Neural crest cell (in vitro differentiated cells): Measurements from ENCODE around the gene ZNF649. TPM values are rescaled to one million over a fixed set of nuclear protein-coding genes. Genes with fewer than 3 reads are reported as not detected.
A peak's percentile ranks its signal among the peaks of the same experiment; 100 is the strongest.

Experiments
- DNase-seq: peaks from one replicate; pipeline ENCODE4 v3.0.0; 2021; ENCODE audit warnings: low read depth, mixed read lengths, low spot score
- H3K27ac Mint-ChIP-seq: one replicate; pipeline ENCODE4 v1.8.0; 2021; ENCODE audit warnings: mild to moderate bottlenecking, mixed read lengths; ENCODE audit not compliant: unreplicated experiment
- H3K27me3 Mint-ChIP-seq: 2 replicates; pipeline ENCODE4 v1.8.0; 2021; ENCODE audit warnings: low read depth, mild to moderate bottlenecking, mixed read lengths
- H3K36me3 Mint-ChIP-seq: 2 replicates; pipeline ENCODE4 v1.8.0; 2021; ENCODE audit warnings: low read depth, mild to moderate bottlenecking, mixed read lengths
- H3K4me1 Mint-ChIP-seq: 2 replicates; pipeline ENCODE4 v1.8.0; 2021; ENCODE audit warnings: mixed read lengths
- H3K4me3 Mint-ChIP-seq: one replicate; pipeline ENCODE4 v1.8.0; 2021; ENCODE audit warnings: mild to moderate bottlenecking, mixed read lengths
- H3K9me3 Mint-ChIP-seq: 2 replicates; pipeline ENCODE4 v1.8.0; 2021; ENCODE audit warnings: mixed read lengths
- total RNA-seq: library from RNA; stranded (reverse); gene quantifications from 2 replicates; pipeline ENCODE4 v1.2.1, GENCODE V29; 2021
- TF ChIP-seq, protein P1 (sequence below): fragments of 200-600 bp; sonication (generic); conservative IDR thresholded peaks from 2 replicates; pipeline ENCODE4 v1.5.0; 2021; ENCODE audit warnings: antibody characterized with exemption, mild to moderate bottlenecking

ZNF649 gene
- total RNA-seq, 1 donor from 2014 or later = 33.7 TPM

DNA sequence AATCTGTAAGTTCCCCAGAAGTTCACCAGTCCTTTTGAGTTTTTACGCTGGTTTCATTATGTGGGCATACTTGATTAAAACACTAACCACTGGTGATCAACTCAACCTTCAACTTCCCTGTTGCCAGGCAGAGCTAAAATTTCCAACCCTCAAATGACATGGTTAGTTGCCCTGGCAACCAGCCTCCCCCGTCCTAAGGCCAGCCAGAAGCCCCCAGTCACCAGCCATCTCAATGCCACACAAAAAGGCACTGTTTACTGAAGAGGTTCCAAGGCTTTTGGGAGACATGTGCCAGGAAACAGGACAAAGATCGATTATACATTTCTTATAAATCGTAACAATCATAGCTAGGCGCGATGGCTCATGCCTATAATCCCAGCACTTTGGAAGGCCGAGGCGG lies 1.6 kb downstream of the ZNF649 start:
- peaks cover 24% of the 10 kb centered on the region for H3K9me3 Mint-ChIP-seq
- TF ChIP-seq, protein P1, sequence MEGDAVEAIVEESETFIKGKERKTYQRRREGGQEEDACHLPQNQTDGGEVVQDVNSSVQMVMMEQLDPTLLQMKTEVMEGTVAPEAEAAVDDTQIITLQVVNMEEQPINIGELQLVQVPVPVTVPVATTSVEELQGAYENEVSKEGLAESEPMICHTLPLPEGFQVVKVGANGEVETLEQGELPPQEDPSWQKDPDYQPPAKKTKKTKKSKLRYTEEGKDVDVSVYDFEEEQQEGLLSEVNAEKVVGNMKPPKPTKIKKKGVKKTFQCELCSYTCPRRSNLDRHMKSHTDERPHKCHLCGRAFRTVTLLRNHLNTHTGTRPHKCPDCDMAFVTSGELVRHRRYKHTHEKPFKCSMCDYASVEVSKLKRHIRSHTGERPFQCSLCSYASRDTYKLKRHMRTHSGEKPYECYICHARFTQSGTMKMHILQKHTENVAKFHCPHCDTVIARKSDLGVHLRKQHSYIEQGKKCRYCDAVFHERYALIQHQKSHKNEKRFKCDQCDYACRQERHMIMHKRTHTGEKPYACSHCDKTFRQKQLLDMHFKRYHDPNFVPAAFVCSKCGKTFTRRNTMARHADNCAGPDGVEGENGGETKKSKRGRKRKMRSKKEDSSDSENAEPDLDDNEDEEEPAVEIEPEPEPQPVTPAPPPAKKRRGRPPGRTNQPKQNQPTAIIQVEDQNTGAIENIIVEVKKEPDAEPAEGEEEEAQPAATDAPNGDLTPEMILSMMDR = no peak
- H3K36me3 Mint-ChIP-seq = peaks cover 60% of the 10 kb centered on the region
- peaks cover 22% of the 10 kb centered on the region for H3K4me1 Mint-ChIP-seq
- H3K4me3 Mint-ChIP-seq = peak overlapping the region; percentile 98
- H3K27me3 Mint-ChIP-seq = peaks cover 19% of the 10 kb centered on the region
- no peak overlapping the region for H3K27ac Mint-ChIP-seq
- no peak for DNase-seq

DNA sequence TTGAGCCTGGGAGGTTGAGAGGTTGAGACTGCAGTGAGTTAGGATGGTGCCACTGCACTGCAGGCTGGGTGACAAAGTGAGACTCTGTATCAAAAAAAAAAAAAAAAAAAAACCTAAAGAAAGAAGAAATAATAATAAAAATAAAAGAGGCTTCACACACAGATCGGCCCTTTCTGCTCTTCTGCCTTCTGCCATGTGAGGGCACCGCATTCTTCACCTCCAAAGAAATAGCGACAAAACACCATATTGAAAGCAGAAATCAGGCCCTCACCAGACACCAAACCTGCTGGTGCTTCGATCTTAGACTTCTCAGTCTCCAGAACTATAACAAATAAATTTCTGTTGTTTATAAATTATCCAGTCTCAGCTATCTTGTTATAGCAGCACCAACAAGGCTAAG lies 3.0 kb downstream of the ZNF649 start:
- Mint-ChIP-seq H3K4me3 (peak overlapping the region; percentile 65), H3K27me3 (peaks cover 7% of the 10 kb centered on the region), H3K9me3 (peaks cover 24% of the 10 kb centered on the region), H3K36me3 (peaks cover 68% of the 10 kb centered on the region), H3K27ac (no peak overlapping the region), H3K4me1 (peaks cover 22% of the 10 kb centered on the region)
- TF ChIP-seq, protein P1 = no peak
- DNase-seq = no peak

DNA sequence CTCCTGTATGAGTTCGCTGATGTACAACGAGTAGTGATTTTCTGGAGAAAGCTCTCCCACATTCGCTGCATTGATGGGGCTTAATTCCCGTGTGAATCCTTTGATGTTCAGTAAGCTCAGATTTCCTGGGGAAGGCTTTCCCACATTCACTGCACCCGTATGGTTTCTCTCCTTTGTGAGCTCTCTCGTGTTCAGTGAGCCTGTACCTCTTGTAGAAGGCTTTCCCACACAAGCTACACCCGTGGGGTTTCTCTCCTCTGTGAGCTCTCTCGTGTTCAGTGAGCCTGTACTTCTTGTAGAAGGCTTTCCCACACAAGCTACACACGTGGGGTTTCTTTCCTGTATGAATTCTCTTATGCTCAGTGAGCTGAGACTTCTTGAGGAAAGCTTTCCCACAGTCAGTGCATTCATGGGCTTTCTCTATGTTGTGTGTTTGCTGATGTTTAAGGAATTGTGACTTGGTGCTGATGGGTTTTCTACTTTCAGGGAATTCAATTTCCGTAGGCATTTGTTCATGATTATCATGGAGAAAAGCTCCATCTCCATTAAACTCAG lies 13.5 kb downstream of the ZNF649 start:
- Mint-ChIP-seq H3K4me3 (no peak overlapping the region), H3K27ac (no peak overlapping the region), H3K4me1 (peaks cover 19% of the 10 kb centered on the region), H3K9me3 (peaks cover 44% of the 10 kb centered on the region), H3K27me3 (peaks cover 3% of the 10 kb centered on the region), H3K36me3 (peaks cover 89% of the 10 kb centered on the region)
- DNase-seq = no peak
- TF ChIP-seq, protein P1 = no peak

DNA sequence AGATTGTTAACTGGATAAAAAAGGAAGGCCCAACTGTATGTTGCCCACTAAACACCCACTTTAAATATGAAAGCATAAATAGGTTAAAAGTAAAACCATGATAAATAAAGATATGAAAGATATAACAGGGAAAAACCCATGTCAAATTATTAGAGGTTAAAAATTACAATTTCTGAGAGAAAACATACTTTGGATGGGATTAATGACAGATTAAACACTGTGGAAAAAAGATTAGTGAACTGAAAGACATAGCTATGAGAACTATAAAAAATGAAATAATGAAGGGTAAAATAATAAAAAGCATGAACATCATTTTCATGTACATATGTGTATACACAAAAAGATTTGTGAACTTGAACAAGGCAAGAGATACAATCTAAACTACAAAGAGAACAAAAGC lies 14.9 kb downstream of the ZNF649 start:
- Mint-ChIP-seq H3K9me3 (peaks cover 36% of the 10 kb centered on the region), H3K36me3 (peaks cover 86% of the 10 kb centered on the region), H3K27me3 (peaks cover 3% of the 10 kb centered on the region), H3K4me1 (peaks cover 19% of the 10 kb centered on the region), H3K27ac (no peak overlapping the region), H3K4me3 (peak overlapping the region; percentile 20)
- TF ChIP-seq, protein P1 = no peak
- no peak for DNase-seq

DNA sequence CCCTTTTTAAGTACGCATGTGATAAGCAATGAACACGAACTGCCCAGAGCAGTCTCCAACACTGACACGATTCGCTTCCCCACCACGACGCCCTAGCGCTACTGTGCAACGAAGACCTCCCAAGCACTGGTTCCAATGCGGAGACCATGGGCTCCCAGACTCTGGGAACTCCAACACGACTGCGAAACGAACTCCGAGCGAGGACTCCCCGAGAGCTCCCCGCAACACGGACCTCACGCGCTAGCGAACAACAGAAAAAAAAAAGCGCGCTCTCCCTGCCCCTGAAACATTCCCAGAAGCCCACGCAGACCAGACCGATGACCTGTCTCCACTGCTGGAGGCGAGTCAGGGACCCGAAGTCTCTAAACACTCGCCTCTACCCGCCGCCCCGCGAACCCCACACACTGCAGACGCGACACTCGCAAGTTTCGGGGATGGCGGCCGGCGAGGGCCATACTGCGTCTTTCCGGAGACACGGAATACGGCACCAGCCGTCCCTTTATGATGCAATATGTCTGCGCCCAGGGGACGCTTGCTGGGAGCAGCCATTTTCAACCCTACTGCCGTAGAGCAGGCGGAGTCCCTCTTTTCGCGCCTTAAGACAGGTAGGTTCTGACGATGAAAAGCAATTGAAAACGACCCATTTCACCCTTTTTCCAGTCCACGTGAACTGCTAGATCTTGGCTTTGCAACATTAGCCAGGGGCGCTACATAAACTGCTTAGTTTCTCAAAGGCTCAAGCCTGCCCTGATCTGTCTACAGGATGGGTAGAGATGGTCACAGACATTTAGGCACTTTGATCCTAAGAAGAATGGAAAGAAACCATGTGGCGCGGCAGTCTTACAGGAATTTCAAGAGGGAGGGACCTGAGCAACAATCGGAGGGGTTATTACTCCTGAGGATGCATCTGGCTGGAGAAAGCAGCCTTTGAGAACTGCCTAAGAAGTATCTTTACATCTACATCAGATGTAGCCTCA lies 17.0 kb downstream of the ZNF649 start, which contains the start of gene ZNF577:
ZNF577 (minus strand) TSS at position 430 of the 977 bp plus-strand sequence. CDS start 7,569 bp downstream, outside the sequence.
- peak; percentile 83 for DNase-seq
- peaks cover 3% of the 10 kb centered on the region for H3K27me3 Mint-ChIP-seq
- peaks cover 23% of the 10 kb centered on the region for H3K9me3 Mint-ChIP-seq
- peak within 1 kb of the TSS; percentile 88 for H3K27ac Mint-ChIP-seq
- TF ChIP-seq, protein P1 = no peak
- H3K4me1 Mint-ChIP-seq = peaks cover 19% of the 10 kb centered on the region
- peak within 1 kb of the TSS; percentile 100 for H3K4me3 Mint-ChIP-seq
- H3K36me3 Mint-ChIP-seq = peaks cover 78% of the 10 kb centered on the region
